ENCODE data around the gene ATP8A2. TPM values are rescaled to one million over a fixed set of nuclear protein-coding genes. Genes with fewer than 3 reads are reported as not detected.

ATP8A2 gene
- total RNA-seq, 5 donors from 2014 or later (not counting 1 experiment from before 2014, with no cell fraction given), result 0.39 to 0.85 (median 0.73) TPM

DNA sequence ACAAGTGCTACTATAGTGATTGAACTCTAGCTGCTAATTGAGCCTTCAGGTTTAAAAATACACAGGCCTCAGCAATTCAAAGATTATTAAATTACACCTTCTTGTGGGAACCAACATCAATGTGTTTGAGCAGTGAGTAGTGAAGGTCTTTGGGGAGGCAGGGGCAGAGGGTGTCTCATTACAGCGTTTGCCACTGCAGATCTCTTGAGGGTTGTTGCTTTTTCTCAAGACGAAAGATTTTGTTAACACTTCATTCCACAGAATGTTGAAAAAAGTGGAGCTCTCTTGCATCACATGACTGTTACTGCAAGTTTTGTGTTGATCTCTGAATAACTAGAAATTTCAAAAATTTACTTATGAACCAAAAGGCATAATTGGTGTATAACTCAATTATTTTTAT, 253.6 kb downstream of the ATP8A2 start:
- Histone ChIP-seq H3K27me3 (replicated peaks in 1 of 2; ENCODE audit: control insufficient read depth in 2 of 2, extremely low read depth in 1 of 2, insufficient read depth in 2 of 2, low read length in 1 of 2) (no peaks in the 10 kb centered on the region), H3K36me3 (ENCODE audit: control insufficient read depth in 2 of 2, extremely low read depth in 1 of 2, insufficient read depth in 1 of 2, low read length in 1 of 2) (no peaks in the 10 kb centered on the region), H3K27ac (ENCODE audit: low read length) (no peak overlapping the region), H3K9me3 (no peaks in the 10 kb centered on the region), H3K4me3 (ENCODE audit: control insufficient read depth in 1 of 2, extremely low read depth in 1 of 2, low read length in 1 of 2) (no peak overlapping the region), H3K4me1 (ENCODE audit: control insufficient read depth in 1 of 2, extremely low read depth in 1 of 2, insufficient read depth in 2 of 2, low read length in 2 of 2) (no peaks in the 10 kb centered on the region)
- Mint-ChIP-seq H3K4me3 (no peak overlapping the region), H3K27ac (no peak overlapping the region), H3K36me3 (no peaks in the 10 kb centered on the region), H3K4me1 (no peaks in the 10 kb centered on the region), H3K27me3 (peaks cover 2 to 9% of the 10 kb centered on the region in 2 donors), H3K9me3 (peaks cover 7 to 10% (median 8%) of the 10 kb centered on the region in 3 donors)
- ATAC-seq (replicated peaks in 1 of 4) (no peak), DNase-seq (no peak)
- ChIA-PET CTCF (no interaction called here), POLR2A (no interaction called here)
- WGBS (ENCODE audit: insufficient coverage), result 40% methylated on average over 1 of the region's 2 CpGs

GRCh38 chr13:25630329-25630900, 258.6 kb downstream of the ATP8A2 start:
- Mint-ChIP-seq H3K27ac (no peak overlapping the region), H3K36me3 (no peaks in the 10 kb centered on the region), H3K4me1 (no peaks in the 10 kb centered on the region), H3K9me3 (peaks cover 7 to 10% (median 8%) of the 10 kb centered on the region in 3 donors), H3K4me3 (no peak overlapping the region), H3K27me3 (peaks cover 14 to 23% of the 10 kb centered on the region in 2 donors)
- H3K4me3 ChIP-seq (ENCODE audit: control insufficient read depth in 1 of 2, extremely low read depth in 1 of 2, low read length in 1 of 2), result no peak overlapping the region
- H3K27me3 ChIP-seq (replicated peaks in 1 of 2; ENCODE audit: control insufficient read depth in 2 of 2, extremely low read depth in 1 of 2, insufficient read depth in 2 of 2, low read length in 1 of 2), result peaks cover 2 to 3% of the 10 kb centered on the region in 2 experiments
- CTCF ChIA-PET, result no interaction called here
- H3K36me3 ChIP-seq (ENCODE audit: control insufficient read depth in 2 of 2, extremely low read depth in 1 of 2, insufficient read depth in 1 of 2, low read length in 1 of 2), result no peaks in the 10 kb centered on the region
- POLR2A ChIA-PET, result no interaction called here
- H3K4me1 ChIP-seq (ENCODE audit: control insufficient read depth in 1 of 2, extremely low read depth in 1 of 2, insufficient read depth in 2 of 2, low read length in 2 of 2), result no peaks in the 10 kb centered on the region
- 92% methylated on average over 3 of the region's 7 CpGs for WGBS (ENCODE audit: insufficient coverage)
- no peaks in the 10 kb centered on the region for H3K9me3 ChIP-seq
- no peak overlapping the region for H3K27ac ChIP-seq (ENCODE audit: low read length)
- no peak for DNase-seq
- no peak for ATAC-seq (replicated peaks in 1 of 4)

- POLR2A ChIA-PET, result no interaction called here
- H3K4me1 ChIP-seq (ENCODE audit: control insufficient read depth in 1 of 2, extremely low read depth in 1 of 2, insufficient read depth in 2 of 2, low read length in 2 of 2), result no peaks in the 10 kb centered on the region
- WGBS (ENCODE audit: insufficient coverage), result 82% methylated on average over 7 of the region's 8 CpGs
- Mint-ChIP-seq H3K27ac (no peak overlapping the region), H3K9me3 (no peaks in the 10 kb centered on the region), H3K4me3 (no peak overlapping the region), H3K27me3 (peaks cover 22 to 34% of the 10 kb centered on the region in 2 donors), H3K36me3 (no peaks in the 10 kb centered on the region), H3K4me1 (no peaks in the 10 kb centered on the region)
- H3K27me3 ChIP-seq (replicated peaks in 1 of 2; ENCODE audit: control insufficient read depth in 2 of 2, extremely low read depth in 1 of 2, insufficient read depth in 2 of 2, low read length in 1 of 2), result peaks cover 2 to 11% of the 10 kb centered on the region in 2 experiments
- H3K36me3 ChIP-seq (ENCODE audit: control insufficient read depth in 2 of 2, extremely low read depth in 1 of 2, insufficient read depth in 1 of 2, low read length in 1 of 2), result no peaks in the 10 kb centered on the region
- ATAC-seq (replicated peaks in 1 of 4) (no peak), DNase-seq (no peak)
- H3K27ac ChIP-seq (ENCODE audit: low read length), result no peak overlapping the region
- no peaks in the 10 kb centered on the region for H3K9me3 ChIP-seq
- no peak overlapping the region for H3K4me3 ChIP-seq (ENCODE audit: control insufficient read depth in 1 of 2, extremely low read depth in 1 of 2, low read length in 1 of 2)
- CTCF ChIA-PET, result no interaction called here
Observed at GRCh38 chr13:25632166-25632888, 260.6 kb downstream of the ATP8A2 start.

- no CpG with 5 or more reads among the region's 5 CpGs for WGBS (ENCODE audit: insufficient coverage)
- H3K27me3 Mint-ChIP-seq, result peaks cover 22 to 34% of the 10 kb centered on the region in 2 donors
- Histone ChIP-seq H3K9me3 (no peaks in the 10 kb centered on the region), H3K27me3 (replicated peaks in 1 of 2; ENCODE audit: control insufficient read depth in 2 of 2, extremely low read depth in 1 of 2, insufficient read depth in 2 of 2, low read length in 1 of 2) (peaks cover 2 to 14% of the 10 kb centered on the region in 2 experiments), H3K4me3 (ENCODE audit: control insufficient read depth in 1 of 2, extremely low read depth in 1 of 2, low read length in 1 of 2) (no peak overlapping the region), H3K27ac (ENCODE audit: low read length) (no peak overlapping the region), H3K4me1 (ENCODE audit: control insufficient read depth in 1 of 2, extremely low read depth in 1 of 2, insufficient read depth in 2 of 2, low read length in 2 of 2) (no peaks in the 10 kb centered on the region), H3K36me3 (ENCODE audit: control insufficient read depth in 2 of 2, extremely low read depth in 1 of 2, insufficient read depth in 1 of 2, low read length in 1 of 2) (no peaks in the 10 kb centered on the region)
- no peak for DNase-seq
- CTCF ChIA-PET, result no interaction called here
- no peaks in the 10 kb centered on the region for H3K9me3 Mint-ChIP-seq
- H3K27ac Mint-ChIP-seq, result no peak overlapping the region
- no peak for ATAC-seq (replicated peaks in 1 of 4)
- POLR2A ChIA-PET, result no interaction called here
- no peak overlapping the region for H3K4me3 Mint-ChIP-seq
- H3K36me3 Mint-ChIP-seq, result no peaks in the 10 kb centered on the region
- no peaks in the 10 kb centered on the region for H3K4me1 Mint-ChIP-seq
Observed at GRCh38 chr13:25633093-25633492, 261.3 kb downstream of the ATP8A2 start.

DNA sequence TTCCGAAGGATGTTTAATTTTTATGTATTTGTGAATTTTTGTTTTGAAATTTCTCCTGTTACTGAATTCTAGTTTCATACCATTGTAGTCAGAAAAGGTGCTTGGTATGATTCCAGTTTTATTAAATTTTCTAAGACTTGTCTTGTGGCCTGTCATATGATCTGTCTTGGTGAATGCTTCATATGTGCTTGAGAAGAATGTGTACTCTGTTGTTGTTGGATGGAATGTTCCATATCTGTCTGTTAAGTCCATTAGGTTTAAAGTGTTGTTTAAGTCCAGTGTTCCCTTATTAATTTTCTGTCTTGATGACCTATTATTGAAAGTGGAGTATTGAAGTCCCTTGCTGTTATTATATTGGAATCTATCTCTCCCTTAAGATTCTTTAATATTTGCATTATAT, 273.9 kb downstream of the ATP8A2 start:
- H3K27ac ChIP-seq (ENCODE audit: low read length), result no peak overlapping the region

DNA sequence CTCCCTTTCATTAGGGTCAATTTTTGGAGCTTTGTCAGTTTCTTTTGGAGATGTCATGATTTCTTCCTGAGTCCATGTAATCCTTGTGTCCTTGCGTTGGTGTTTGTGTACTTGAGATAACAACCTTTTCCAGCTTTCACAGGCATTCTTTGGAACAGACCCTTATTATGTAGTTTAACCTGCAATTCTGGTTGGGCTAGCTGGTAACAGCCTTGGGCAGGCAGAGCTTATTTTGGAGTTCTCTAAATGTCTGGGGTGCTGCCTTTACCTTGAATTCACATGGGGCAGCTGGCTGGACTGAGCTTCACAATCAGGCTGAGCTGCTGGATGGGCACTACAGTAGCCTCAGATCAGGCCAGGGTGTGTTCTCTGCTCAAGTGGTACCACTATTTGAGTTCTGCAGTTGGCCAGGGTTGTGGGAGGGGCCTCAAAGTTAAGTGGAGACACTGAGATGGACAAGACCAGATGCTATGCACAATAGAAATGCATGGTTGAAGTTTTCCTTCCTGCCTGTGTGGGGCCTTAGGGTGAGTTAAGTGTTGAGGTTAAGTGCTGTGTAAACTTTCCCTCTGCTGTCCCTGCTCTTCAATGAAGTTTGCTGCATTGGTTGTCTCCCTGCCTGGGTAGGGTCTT, 277.3 kb downstream of the ATP8A2 start:
- WGBS (ENCODE audit: insufficient coverage), result no CpG with 5 or more reads among the region's 1 CpG
- Histone ChIP-seq H3K4me3 (ENCODE audit: control insufficient read depth in 1 of 2, extremely low read depth in 1 of 2, low read length in 1 of 2) (no peak overlapping the region), H3K36me3 (ENCODE audit: control insufficient read depth in 2 of 2, extremely low read depth in 1 of 2, insufficient read depth in 1 of 2, low read length in 1 of 2) (no peaks in the 10 kb centered on the region), H3K9me3 (no peaks in the 10 kb centered on the region), H3K27me3 (replicated peaks in 1 of 2; ENCODE audit: control insufficient read depth in 2 of 2, extremely low read depth in 1 of 2, insufficient read depth in 2 of 2, low read length in 1 of 2) (peaks cover 0 to 2% of the 10 kb centered on the region in 2 experiments), H3K4me1 (ENCODE audit: control insufficient read depth in 1 of 2, extremely low read depth in 1 of 2, insufficient read depth in 2 of 2, low read length in 2 of 2) (no peaks in the 10 kb centered on the region), H3K27ac (ENCODE audit: low read length) (no peak overlapping the region)
- H3K27ac Mint-ChIP-seq, result peak overlapping the region in 1 of 2 donors; percentile 33
- H3K4me3 Mint-ChIP-seq, result no peak overlapping the region
- H3K27me3 Mint-ChIP-seq, result peaks cover 4 to 6% of the 10 kb centered on the region in 2 donors
- no peaks in the 10 kb centered on the region for H3K4me1 Mint-ChIP-seq
- CTCF ChIA-PET, result interaction anchor here in 1 of 2 donors (0.5 kb wide), 1 partner anchor 15 kb away, joined by 3 read pairs; no protein-coding TSS in a partner anchor
- ATAC-seq (replicated peaks in 1 of 4) (no peak), DNase-seq (no peak)
- H3K9me3 Mint-ChIP-seq, result peaks cover 0 to 18% (median 3%) of the 10 kb centered on the region in 3 donors
- H3K36me3 Mint-ChIP-seq, result no peaks in the 10 kb centered on the region
- POLR2A ChIA-PET, result interaction anchor here in 1 of 2 donors (0.6 kb wide), 1 partner anchor 64 kb away, joined by 3 read pairs; no protein-coding TSS in a partner anchor

More for the DNA sequence above, 273.9 kb downstream of the ATP8A2 start:
- POLR2A ChIA-PET, result interaction anchor here in 1 of 2 donors (0.6 kb wide), 1 partner anchor 875 kb away, joined by 4 read pairs; no protein-coding TSS in a partner anchor
- H3K27me3 Mint-ChIP-seq, result no peaks in the 10 kb centered on the region
- no peak for DNase-seq
- no peak overlapping the region for H3K27ac Mint-ChIP-seq
- no peaks in the 10 kb centered on the region for H3K36me3 Mint-ChIP-seq
- H3K4me3 ChIP-seq (ENCODE audit: control insufficient read depth in 1 of 2, extremely low read depth in 1 of 2, low read length in 1 of 2), result no peak overlapping the region
- H3K4me1 Mint-ChIP-seq, result no peaks in the 10 kb centered on the region
- no peak overlapping the region for H3K4me3 Mint-ChIP-seq
- peaks cover 0 to 2% of the 10 kb centered on the region in 2 experiments for H3K27me3 ChIP-seq (replicated peaks in 1 of 2; ENCODE audit: control insufficient read depth in 2 of 2, extremely low read depth in 1 of 2, insufficient read depth in 2 of 2, low read length in 1 of 2)
- H3K36me3 ChIP-seq (ENCODE audit: control insufficient read depth in 2 of 2, extremely low read depth in 1 of 2, insufficient read depth in 1 of 2, low read length in 1 of 2), result no peaks in the 10 kb centered on the region
- peaks cover 0 to 31% (median 4%) of the 10 kb centered on the region in 3 donors for H3K9me3 Mint-ChIP-seq
- H3K9me3 ChIP-seq, result no peaks in the 10 kb centered on the region
- WGBS (ENCODE audit: insufficient coverage), result no CpG with 5 or more reads among the region's 1 CpG
- no peak for ATAC-seq (replicated peaks in 1 of 4)
- CTCF ChIA-PET, result interaction anchor here in 1 of 2 donors (0.6 kb wide), 1 partner anchor 531 kb away, joined by 3 read pairs; no protein-coding TSS in a partner anchor
- H3K4me1 ChIP-seq (ENCODE audit: control insufficient read depth in 1 of 2, extremely low read depth in 1 of 2, insufficient read depth in 2 of 2, low read length in 2 of 2), result no peaks in the 10 kb centered on the region
